Spleen (tissue), 7 donors: ENCODE results near the gene C11orf65.

Experiments
- POLR2AphosphoS5 ChIP-seq, 3 donors: sonication (generic); formaldehyde crosslinking; IDR thresholded peaks; one replicate each; pipeline ENCODE4 v1.5.1; 2017; ENCODE audit warnings: antibody characterized with exemption in 3 of 3
- TF ChIP-seq, protein P1 (sequence below), 11 experiments: fragments of 200-600 bp in 7 of 11; fragments of 450-650 bp in 4 of 11; sonication (generic) in 4 of 11; IDR thresholded peaks in 8 of 11; conservative IDR thresholded peaks in 3 of 11; 1 replicate in 7 of 11; 2 replicates in 4 of 11; pipeline versions ENCODE4 v1.4.0 to v1.8.0; 2016 to 2021; ENCODE audit warnings: antibody characterized with exemption in 11 of 11, inconsistent platforms in 4 of 11, mild to moderate bottlenecking in 1 of 11
- donor health status: DM: no; HTN: no; CAD: no; lungs with moderate emphysema.
- donor health status: DM: no; HTN: no; CAD: no.
- donor health status: DM: no; HTN: no; CAD: no.

DNA sequence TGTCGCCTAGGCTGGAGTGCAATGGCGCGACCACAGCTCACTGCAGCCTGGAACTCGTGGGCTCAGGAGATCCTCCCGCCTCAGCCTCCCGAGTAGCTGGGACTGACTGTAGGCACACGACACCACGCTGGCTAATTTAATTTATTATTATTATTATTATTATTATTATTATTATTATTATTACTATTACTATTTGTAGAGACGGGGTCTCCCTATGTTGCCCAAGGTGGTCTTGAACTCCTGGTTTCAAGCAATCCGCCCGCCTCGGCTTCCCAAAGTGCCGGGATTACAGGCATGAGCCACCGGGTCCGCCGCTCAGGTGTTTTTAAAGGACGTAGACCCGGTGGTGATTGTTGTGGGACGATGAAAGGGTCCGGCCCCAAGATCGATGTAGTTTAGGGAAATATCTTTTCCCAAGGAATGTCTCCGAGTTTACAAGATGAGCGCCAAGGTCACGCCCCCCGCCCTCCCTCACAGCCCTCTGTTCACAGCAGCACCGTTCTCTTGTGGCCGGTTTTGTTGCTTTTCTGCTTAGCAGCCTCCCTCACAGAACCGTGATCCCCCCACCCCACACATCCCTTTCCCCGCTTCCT, 31.6 kb upstream of the C11orf65 start:
- TF ChIP-seq, protein P1, sequence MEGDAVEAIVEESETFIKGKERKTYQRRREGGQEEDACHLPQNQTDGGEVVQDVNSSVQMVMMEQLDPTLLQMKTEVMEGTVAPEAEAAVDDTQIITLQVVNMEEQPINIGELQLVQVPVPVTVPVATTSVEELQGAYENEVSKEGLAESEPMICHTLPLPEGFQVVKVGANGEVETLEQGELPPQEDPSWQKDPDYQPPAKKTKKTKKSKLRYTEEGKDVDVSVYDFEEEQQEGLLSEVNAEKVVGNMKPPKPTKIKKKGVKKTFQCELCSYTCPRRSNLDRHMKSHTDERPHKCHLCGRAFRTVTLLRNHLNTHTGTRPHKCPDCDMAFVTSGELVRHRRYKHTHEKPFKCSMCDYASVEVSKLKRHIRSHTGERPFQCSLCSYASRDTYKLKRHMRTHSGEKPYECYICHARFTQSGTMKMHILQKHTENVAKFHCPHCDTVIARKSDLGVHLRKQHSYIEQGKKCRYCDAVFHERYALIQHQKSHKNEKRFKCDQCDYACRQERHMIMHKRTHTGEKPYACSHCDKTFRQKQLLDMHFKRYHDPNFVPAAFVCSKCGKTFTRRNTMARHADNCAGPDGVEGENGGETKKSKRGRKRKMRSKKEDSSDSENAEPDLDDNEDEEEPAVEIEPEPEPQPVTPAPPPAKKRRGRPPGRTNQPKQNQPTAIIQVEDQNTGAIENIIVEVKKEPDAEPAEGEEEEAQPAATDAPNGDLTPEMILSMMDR (IDR thresholded peaks at IDR 0.05 in 8 of 11, conservative IDR thresholded peaks at IDR 0.05 in 3 of 11) = no peak
- TF ChIP-seq POLR2AphosphoS5 (IDR thresholded peaks at IDR 0.05) = no peak
